Breast epithelium (tissue), 4 donors: ENCODE data around the gene IGSF3. TPM values are rescaled to one million over a fixed set of nuclear protein-coding genes. Genes with fewer than 3 reads are reported as not detected.
A peak's percentile ranks its signal among the peaks of the same experiment; 100 is the strongest.

Experiments
- DNase-seq, 2 donors: peaks; one replicate each; pipeline ENCODE4 v3.0.0-alpha.2; 2019; ENCODE audit warnings: low spot score in 2 of 2
- H3K27ac ChIP-seq, 2 donors: fragments of 200-600 bp; sonication (generic) in 1 of 2; one replicate each; pipeline ENCODE4 v1.5.1; 2016 to 2019; ENCODE audit warnings: mild to moderate bottlenecking in 1 of 2
- H3K27me3 ChIP-seq, 2 donors: fragments of 200-600 bp; sonication (generic) in 1 of 2; one replicate each; pipeline versions ENCODE4 v1.5.1 to v1.6.0; 2017 to 2019; ENCODE audit warnings: control low read depth in 1 of 2, mild to moderate bottlenecking in 1 of 2
- H3K36me3 ChIP-seq: fragments of 200-600 bp; one replicate; pipeline ENCODE4 v1.5.1; 2019
- H3K4me1 ChIP-seq, 2 donors: fragments of 200-600 bp; sonication (generic); one replicate each; pipeline ENCODE4 v1.5.1; 2016 to 2019; ENCODE audit warnings: control low read depth in 1 of 2
- H3K4me3 ChIP-seq, 3 donors: fragments of 200-600 bp; sonication (generic); 1 replicate in 2 of 3; 2 replicates in 1 of 3; pipeline ENCODE4 v1.5.1; 2016 to 2019; ENCODE audit warnings: mild to moderate bottlenecking in 3 of 3, moderate library complexity in 2 of 3
- H3K9me3 ChIP-seq, 2 donors: fragments of 200-600 bp; sonication (generic) in 1 of 2; one replicate each; pipeline ENCODE4 v1.5.1; 2016 to 2019; ENCODE audit warnings: control low read depth in 1 of 2
- POLR2A ChIP-seq: fragments of 450-650 bp; IDR thresholded peaks from one replicate; pipeline ENCODE4 v1.6.1; 2016; ENCODE audit warnings: antibody characterized with exemption, mild to moderate bottlenecking, moderate library complexity
- POLR2AphosphoS5 ChIP-seq, 3 donors: sonication (generic); formaldehyde crosslinking; IDR thresholded peaks; one replicate each; pipeline ENCODE4 v1.6.1; 2017; ENCODE audit warnings: antibody characterized with exemption in 3 of 3
- intact Hi-C: fragments of 100-400 bp; cut with DNase I; formaldehyde crosslinking; loops from one replicate; pipeline ENCODE4 v1.15.1; 2023; ENCODE audit warnings: low total_unique reads
- total RNA-seq, 3 donors: library from RNA; depleted of rRNA; stranded (reverse); fragments of >200 nt; gene quantifications; one replicate each; pipeline ENCODE4 v1.1.0, GENCODE V29; 2016
- TF ChIP-seq, protein P1 (sequence below), 3 donors: fragments of 450-650 bp; IDR thresholded peaks; one replicate each; pipeline ENCODE4 v1.5.1; 2016 to 2017; ENCODE audit warnings: antibody characterized with exemption in 3 of 3, mild to moderate bottlenecking in 3 of 3, moderate library complexity in 3 of 3

The IGSF3 gene
- total RNA-seq, 3 donors from 2014 or later, result 1.1 to 21.6 (median 19.6) TPM

DNA sequence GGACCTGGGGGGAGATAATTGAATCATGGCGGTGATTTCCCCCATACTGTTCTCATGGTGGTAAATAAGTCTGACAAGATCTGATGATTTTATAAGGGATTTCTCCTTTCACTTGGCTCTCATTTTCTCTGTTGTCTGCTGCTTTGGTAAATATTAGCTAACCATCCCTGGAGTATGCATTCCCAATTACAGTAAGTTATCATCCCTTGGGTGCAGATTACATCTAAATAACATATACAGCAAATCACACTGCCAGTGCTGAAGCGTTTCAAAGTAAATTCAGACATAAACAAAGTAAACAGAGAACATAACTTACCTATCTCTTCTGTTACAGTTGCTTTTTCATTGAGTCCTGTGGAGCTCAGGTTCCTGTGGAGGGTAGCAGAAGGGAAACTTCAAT is 38.6 kb upstream of the IGSF3 start:
- H3K4me1 ChIP-seq, result no peaks in the 10 kb centered on the region
- intact Hi-C loops, result no loop called here
- H3K4me3 ChIP-seq, result no peak overlapping the region
- no peak for DNase-seq
- no peaks in the 10 kb centered on the region for H3K27me3 ChIP-seq
- no peak overlapping the region for H3K27ac ChIP-seq
- H3K9me3 ChIP-seq, result no peaks in the 10 kb centered on the region
- H3K36me3 ChIP-seq, result no peaks in the 10 kb centered on the region
- TF ChIP-seq POLR2AphosphoS5 (IDR thresholded peaks at IDR 0.05), result no peak

GRCh38 chr1:116704278-116704677 is 36.7 kb upstream of the IGSF3 start:
- Histone ChIP-seq H3K36me3 (no peaks in the 10 kb centered on the region), H3K9me3 (no peaks in the 10 kb centered on the region), H3K27me3 (no peaks in the 10 kb centered on the region), H3K27ac (no peak overlapping the region), H3K4me1 (no peaks in the 10 kb centered on the region), H3K4me3 (no peak overlapping the region)
- TF ChIP-seq, protein P1, sequence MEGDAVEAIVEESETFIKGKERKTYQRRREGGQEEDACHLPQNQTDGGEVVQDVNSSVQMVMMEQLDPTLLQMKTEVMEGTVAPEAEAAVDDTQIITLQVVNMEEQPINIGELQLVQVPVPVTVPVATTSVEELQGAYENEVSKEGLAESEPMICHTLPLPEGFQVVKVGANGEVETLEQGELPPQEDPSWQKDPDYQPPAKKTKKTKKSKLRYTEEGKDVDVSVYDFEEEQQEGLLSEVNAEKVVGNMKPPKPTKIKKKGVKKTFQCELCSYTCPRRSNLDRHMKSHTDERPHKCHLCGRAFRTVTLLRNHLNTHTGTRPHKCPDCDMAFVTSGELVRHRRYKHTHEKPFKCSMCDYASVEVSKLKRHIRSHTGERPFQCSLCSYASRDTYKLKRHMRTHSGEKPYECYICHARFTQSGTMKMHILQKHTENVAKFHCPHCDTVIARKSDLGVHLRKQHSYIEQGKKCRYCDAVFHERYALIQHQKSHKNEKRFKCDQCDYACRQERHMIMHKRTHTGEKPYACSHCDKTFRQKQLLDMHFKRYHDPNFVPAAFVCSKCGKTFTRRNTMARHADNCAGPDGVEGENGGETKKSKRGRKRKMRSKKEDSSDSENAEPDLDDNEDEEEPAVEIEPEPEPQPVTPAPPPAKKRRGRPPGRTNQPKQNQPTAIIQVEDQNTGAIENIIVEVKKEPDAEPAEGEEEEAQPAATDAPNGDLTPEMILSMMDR (IDR thresholded peaks at IDR 0.05), result no peak
- TF ChIP-seq POLR2A, result no peak
- TF ChIP-seq POLR2AphosphoS5 (IDR thresholded peaks at IDR 0.05), result no peak
- no peak for DNase-seq
- intact Hi-C loops, result no loop called here

DNA sequence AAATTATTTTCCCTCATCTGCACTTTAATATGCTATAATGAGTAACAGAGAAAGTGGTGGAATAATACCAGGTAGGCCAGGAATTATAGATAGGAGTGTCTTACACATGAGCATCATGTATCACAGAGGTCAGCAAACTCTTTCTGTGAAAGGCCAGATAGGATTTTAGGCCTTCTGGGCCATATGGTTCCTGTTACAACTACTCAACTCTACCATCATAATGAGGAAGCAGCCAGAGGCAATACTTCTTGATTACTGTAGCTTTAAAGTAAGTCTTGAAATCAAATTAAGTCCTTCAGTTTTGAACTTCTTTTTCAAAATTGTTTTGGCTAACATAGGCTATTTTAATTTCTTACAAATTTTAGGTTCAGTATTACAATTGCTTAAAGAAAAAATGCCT is 32.1 kb upstream of the IGSF3 start:
- intact Hi-C loops, result no loop called here
- no peaks in the 10 kb centered on the region for H3K9me3 ChIP-seq

GRCh38 chr1:116698244-116698595 is 30.7 kb upstream of the IGSF3 start:
- no peak overlapping the region for H3K27ac ChIP-seq
- no peak for DNase-seq
- H3K4me3 ChIP-seq, result no peak overlapping the region
- intact Hi-C loops, result no loop called here
- H3K9me3 ChIP-seq, result no peaks in the 10 kb centered on the region
- H3K4me1 ChIP-seq, result no peaks in the 10 kb centered on the region
- TF ChIP-seq POLR2AphosphoS5 (IDR thresholded peaks at IDR 0.05), result no peak
- TF ChIP-seq, protein P1 (IDR thresholded peaks at IDR 0.05), result no peak
- TF ChIP-seq POLR2A, result no peak
- no peaks in the 10 kb centered on the region for H3K27me3 ChIP-seq
- no peaks in the 10 kb centered on the region for H3K36me3 ChIP-seq

More for the DNA sequence above, 32.1 kb upstream of the IGSF3 start:
- no peak overlapping the region for H3K27ac ChIP-seq
- no peak for DNase-seq
- no peaks in the 10 kb centered on the region for H3K36me3 ChIP-seq
- H3K27me3 ChIP-seq, result no peaks in the 10 kb centered on the region
- H3K4me3 ChIP-seq, result no peak overlapping the region
- H3K4me1 ChIP-seq, result no peaks in the 10 kb centered on the region
- TF ChIP-seq POLR2A (no peak), POLR2AphosphoS5 (IDR thresholded peaks at IDR 0.05) (no peak)
- TF ChIP-seq, protein P1 (IDR thresholded peaks at IDR 0.05), result no peak

GRCh38 chr1:116697548-116698243 is 30.2 kb upstream of the IGSF3 start:
- TF ChIP-seq, protein P1 (IDR thresholded peaks at IDR 0.05), result no peak
- Histone ChIP-seq H3K36me3 (no peaks in the 10 kb centered on the region), H3K27ac (no peak overlapping the region), H3K4me1 (no peaks in the 10 kb centered on the region), H3K4me3 (no peak overlapping the region), H3K9me3 (no peaks in the 10 kb centered on the region), H3K27me3 (no peaks in the 10 kb centered on the region)
- DNase-seq, result no peak
- intact Hi-C loops, result no loop called here

DNA sequence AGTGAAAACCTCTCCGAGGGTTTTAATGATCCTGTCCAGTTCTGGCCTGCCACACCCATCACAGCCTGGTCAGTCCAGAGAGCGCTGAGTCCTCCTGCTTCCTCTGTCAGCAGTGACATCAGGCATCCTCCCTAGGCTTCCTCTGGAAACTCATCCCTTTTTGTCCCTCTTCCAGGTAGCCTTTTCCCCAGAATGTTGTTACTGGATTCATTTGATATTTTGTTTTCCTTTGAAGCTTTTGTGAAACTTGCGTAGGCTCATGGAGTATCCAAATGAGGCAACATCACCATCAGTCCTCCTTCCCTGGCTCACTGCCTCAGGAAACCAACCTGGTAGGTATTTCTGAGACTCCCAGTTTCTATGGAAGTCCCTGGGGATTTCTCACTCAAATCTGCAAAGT is 27.0 kb upstream of the IGSF3 start:
- peak in 1 of 2 donors; percentile 36 for DNase-seq
- H3K27me3 ChIP-seq, result no peaks in the 10 kb centered on the region
- intact Hi-C loops, result no loop called here
- no peaks in the 10 kb centered on the region for H3K36me3 ChIP-seq
- no peaks in the 10 kb centered on the region for H3K9me3 ChIP-seq
- no peak overlapping the region for H3K4me3 ChIP-seq
- H3K4me1 ChIP-seq, result no peaks in the 10 kb centered on the region
- TF ChIP-seq POLR2A (no peak), POLR2AphosphoS5 (IDR thresholded peaks at IDR 0.05) (no peak)
- TF ChIP-seq, protein P1 (IDR thresholded peaks at IDR 0.05), result no peak
- H3K27ac ChIP-seq, result peak overlapping the region; percentile 48 to 62
